Suprapubic skin (tissue), 4 donors: ENCODE measurements around the gene C1QTNF9. TPM values are rescaled to one million over a fixed set of nuclear protein-coding genes. Genes with fewer than 3 reads are reported as not detected.
"Not testable (repeated sequence)": the region's sequence is repeated elsewhere in the genome, so short reads cannot be mapped to it uniquely, and the experiment has no call there.

ENCODE experiments used
- DNase-seq, 2 donors: peaks; one replicate each; pipeline ENCODE4 v3.0.0-alpha.2; 2019; ENCODE audit warnings: low spot score in 2 of 2
- H3K27ac ChIP-seq: fragments of 200-600 bp; sonication (generic); one replicate; pipeline ENCODE4 v1.5.1; 2019
- H3K27me3 ChIP-seq: fragments of 200-600 bp; sonication (generic); one replicate; pipeline ENCODE4 v1.5.1; 2019
- H3K36me3 ChIP-seq: fragments of 200-600 bp; sonication (generic); one replicate; pipeline ENCODE4 v1.5.1; 2019
- H3K4me1 ChIP-seq: fragments of 200-600 bp; sonication (generic); one replicate; pipeline ENCODE4 v1.5.1; 2019
- H3K4me3 ChIP-seq: fragments of 200-600 bp; sonication (generic); one replicate; pipeline ENCODE4 v1.5.1; 2019; ENCODE audit warnings: mild to moderate bottlenecking
- H3K9me3 ChIP-seq: fragments of 200-600 bp; sonication (generic); one replicate; pipeline ENCODE4 v1.5.1; 2019
- EP300 ChIP-seq: sonication (generic); formaldehyde crosslinking; IDR thresholded peaks from one replicate; pipeline ENCODE4 v1.6.1; 2017; ENCODE audit warnings: antibody characterized with exemption
- POLR2A ChIP-seq, 2 donors: fragments of 450-650 bp; IDR thresholded peaks; one replicate each; pipeline ENCODE4 v1.6.1; 2017; ENCODE audit warnings: antibody characterized with exemption in 2 of 2, mild to moderate bottlenecking in 2 of 2, moderate library complexity in 2 of 2
- POLR2AphosphoS5 ChIP-seq, 3 donors: sonication (generic); formaldehyde crosslinking; IDR thresholded peaks; one replicate each; pipeline ENCODE4 v1.6.1; 2017; ENCODE audit warnings: antibody characterized with exemption in 3 of 3
- WGBS: methylation state at CpG from one replicate; pipeline ENCODE4 v1.1.5; 2018; 5-methylcytosine and 5-hydroxymethylcytosine counted together
- total RNA-seq, 4 donors: library from RNA; depleted of rRNA; stranded (reverse); fragments of >200 nt; gene quantifications; one replicate each; pipeline ENCODE4 v1.1.0, GENCODE V29; 2016
- TF ChIP-seq, protein P1 (sequence below), 2 donors: fragments of 200-600 bp in 1 of 2; fragments of 450-650 bp in 1 of 2; sonication (generic) in 1 of 2; IDR thresholded peaks; one replicate each; pipeline ENCODE4 v1.5.1; 2016 to 2019; ENCODE audit warnings: antibody characterized with exemption in 2 of 2, mild to moderate bottlenecking in 1 of 2, moderate library complexity in 1 of 2

Gene C1QTNF9, protein sequence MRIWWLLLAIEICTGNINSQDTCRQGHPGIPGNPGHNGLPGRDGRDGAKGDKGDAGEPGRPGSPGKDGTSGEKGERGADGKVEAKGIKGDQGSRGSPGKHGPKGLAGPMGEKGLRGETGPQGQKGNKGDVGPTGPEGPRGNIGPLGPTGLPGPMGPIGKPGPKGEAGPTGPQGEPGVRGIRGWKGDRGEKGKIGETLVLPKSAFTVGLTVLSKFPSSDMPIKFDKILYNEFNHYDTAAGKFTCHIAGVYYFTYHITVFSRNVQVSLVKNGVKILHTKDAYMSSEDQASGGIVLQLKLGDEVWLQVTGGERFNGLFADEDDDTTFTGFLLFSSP
- total RNA-seq, result under 1 TPM in 2 of 4 donors, not detected in 2; 0.42 to 0.49 TPM

DNA sequence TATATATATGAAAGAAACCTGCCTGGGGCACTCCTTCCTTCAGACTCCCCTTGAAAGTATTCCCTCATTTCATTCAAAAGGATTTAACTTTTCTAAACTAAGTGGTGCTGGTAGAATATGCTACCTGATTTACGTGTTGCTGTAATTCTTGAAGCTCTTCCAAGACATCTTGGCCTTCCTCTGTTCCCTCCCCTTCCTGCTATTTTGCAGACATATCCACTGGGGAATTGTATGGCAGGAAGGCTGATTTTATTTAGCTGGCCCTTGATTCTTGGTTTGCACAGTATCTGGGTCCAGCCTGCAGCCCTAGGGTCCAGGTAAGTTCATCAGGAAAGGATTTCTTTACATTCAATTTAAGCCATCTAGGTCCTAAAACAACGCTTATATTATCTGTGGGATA lies at the start of gene C1QTNF9:
C1QTNF9 (plus strand) TSS at position 281 of the 400 bp plus-strand sequence. CDS start 6,424 bp downstream, outside the sequence.
- H3K36me3 ChIP-seq, result not testable (repeated sequence)

DNA sequence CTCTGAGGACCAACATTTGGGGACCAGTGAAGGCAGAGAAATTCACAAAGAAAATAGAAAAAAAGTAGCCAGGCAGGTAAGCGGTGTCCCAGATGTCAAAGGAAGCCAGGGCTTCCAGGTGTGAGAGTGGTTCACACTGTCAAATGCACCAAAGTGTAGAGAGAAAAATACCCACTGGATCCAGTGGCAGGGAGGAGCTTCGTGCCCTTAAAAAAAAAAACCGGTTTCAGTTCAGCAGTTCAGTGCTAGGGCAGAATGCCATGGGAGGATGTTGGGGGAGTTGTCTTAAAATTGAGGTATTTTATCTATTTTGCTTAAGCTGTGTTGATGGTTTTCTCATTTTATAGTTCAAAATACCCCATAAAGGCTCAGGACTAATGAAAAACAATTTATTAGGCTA lies 47.8 kb upstream of the C1QTNF9 start:
- no peak for DNase-seq
- H3K27me3 ChIP-seq, result no peaks in the 10 kb centered on the region
- no peak overlapping the region for H3K27ac ChIP-seq
- TF ChIP-seq POLR2AphosphoS5 (IDR thresholded peaks at IDR 0.05), result no peak
- TF ChIP-seq POLR2A (IDR thresholded peaks at IDR 0.05), result no peak
- TF ChIP-seq EP300, result no peak
- TF ChIP-seq, protein P1, sequence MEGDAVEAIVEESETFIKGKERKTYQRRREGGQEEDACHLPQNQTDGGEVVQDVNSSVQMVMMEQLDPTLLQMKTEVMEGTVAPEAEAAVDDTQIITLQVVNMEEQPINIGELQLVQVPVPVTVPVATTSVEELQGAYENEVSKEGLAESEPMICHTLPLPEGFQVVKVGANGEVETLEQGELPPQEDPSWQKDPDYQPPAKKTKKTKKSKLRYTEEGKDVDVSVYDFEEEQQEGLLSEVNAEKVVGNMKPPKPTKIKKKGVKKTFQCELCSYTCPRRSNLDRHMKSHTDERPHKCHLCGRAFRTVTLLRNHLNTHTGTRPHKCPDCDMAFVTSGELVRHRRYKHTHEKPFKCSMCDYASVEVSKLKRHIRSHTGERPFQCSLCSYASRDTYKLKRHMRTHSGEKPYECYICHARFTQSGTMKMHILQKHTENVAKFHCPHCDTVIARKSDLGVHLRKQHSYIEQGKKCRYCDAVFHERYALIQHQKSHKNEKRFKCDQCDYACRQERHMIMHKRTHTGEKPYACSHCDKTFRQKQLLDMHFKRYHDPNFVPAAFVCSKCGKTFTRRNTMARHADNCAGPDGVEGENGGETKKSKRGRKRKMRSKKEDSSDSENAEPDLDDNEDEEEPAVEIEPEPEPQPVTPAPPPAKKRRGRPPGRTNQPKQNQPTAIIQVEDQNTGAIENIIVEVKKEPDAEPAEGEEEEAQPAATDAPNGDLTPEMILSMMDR (IDR thresholded peaks at IDR 0.05), result no peak
- H3K36me3 ChIP-seq, result no peaks in the 10 kb centered on the region
- H3K4me1 ChIP-seq, result peaks cover 5% of the 10 kb centered on the region
- 43% methylated on average over 3 of the region's 3 CpGs for WGBS
- H3K9me3 ChIP-seq, result no peaks in the 10 kb centered on the region
- no peak overlapping the region for H3K4me3 ChIP-seq

More for the DNA sequence above, at the start of gene C1QTNF9:
- not testable (repeated sequence) for DNase-seq, H3K27ac ChIP-seq, H3K27me3 ChIP-seq, H3K9me3 ChIP-seq, H3K4me3 ChIP-seq, H3K4me1 ChIP-seq
- WGBS, result 43% methylated on average over 2 of the region's 2 CpGs

DNA sequence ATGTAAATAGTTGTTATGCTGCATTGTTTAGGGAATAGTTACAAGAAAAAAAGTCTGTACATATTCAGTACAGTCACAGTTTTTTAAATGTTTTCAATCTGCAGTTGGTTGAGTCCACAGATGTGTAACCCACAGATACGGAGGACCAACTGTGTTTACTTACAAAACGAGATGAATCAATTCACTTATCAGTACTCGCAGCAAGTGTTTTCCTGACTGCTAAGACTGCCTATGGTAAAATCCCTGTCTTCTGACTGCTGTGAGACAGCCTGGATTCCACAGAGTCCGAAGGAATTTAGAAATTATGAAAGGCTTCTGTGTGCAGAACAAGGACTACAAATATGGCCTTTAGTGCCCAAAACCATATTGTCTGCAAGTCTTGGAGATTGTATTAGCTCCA lies 45.7 kb upstream of the C1QTNF9 start:
- H3K9me3 ChIP-seq, result no peaks in the 10 kb centered on the region
- DNase-seq, result no peak
- TF ChIP-seq EP300, result no peak
- H3K4me3 ChIP-seq, result no peak overlapping the region
- H3K27ac ChIP-seq, result no peak overlapping the region
- H3K4me1 ChIP-seq, result peaks cover 11% of the 10 kb centered on the region
- no peaks in the 10 kb centered on the region for H3K36me3 ChIP-seq
- 76% methylated on average over 4 of the region's 4 CpGs for WGBS
- no peaks in the 10 kb centered on the region for H3K27me3 ChIP-seq

DNA sequence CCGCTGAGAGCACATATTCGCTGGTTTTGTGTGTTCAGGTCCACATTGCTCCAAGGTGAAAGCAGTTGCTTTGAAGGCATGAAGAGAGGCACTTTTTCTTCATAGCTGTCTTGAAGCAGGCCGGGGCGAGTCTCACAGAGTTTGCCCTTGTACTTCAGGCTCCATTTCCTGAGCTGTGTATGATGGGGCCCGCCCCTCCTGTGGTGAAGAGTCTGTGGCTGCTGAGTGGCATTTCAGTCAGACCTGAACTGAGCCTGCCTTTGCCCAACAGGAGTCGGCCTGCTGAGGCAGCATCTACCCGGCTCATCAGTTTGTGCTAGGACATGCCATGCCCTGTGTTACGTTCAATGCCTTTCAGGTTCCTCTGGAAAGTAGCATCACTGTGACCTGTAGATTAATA lies 44.4 kb upstream of the C1QTNF9 start:
- Histone ChIP-seq H3K27ac (no peak overlapping the region), H3K4me1 (peaks cover 11% of the 10 kb centered on the region), H3K27me3 (no peaks in the 10 kb centered on the region), H3K36me3 (no peaks in the 10 kb centered on the region), H3K4me3 (no peak overlapping the region), H3K9me3 (no peaks in the 10 kb centered on the region)
- no peak for DNase-seq
- TF ChIP-seq POLR2AphosphoS5 (IDR thresholded peaks at IDR 0.05), result no peak
- no peak for TF ChIP-seq POLR2A (IDR thresholded peaks at IDR 0.05)
- 71% methylated on average over 7 of the region's 8 CpGs for WGBS

DNA sequence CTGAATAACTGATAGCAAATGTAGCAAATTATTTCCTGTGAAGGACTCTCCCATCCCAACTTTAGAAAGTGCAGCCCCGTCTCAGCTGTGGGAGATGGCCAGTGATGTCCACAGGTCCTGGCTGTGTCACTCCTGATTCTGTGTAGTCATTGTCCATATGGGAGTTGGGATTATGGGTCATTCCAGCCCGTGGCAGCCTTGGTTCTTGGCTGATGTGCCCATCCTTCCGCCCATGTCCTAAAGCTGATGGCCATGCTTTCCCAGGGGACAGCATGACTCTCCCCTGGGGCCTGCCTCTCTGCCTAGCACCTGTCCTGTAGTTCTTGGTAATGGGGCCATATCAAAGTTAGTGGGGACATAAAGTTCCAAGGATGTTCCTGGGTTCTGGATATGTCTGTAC lies 43.9 kb upstream of the C1QTNF9 start:
- Histone ChIP-seq H3K4me1 (peaks cover 14% of the 10 kb centered on the region), H3K27ac (no peak overlapping the region)

DNA sequence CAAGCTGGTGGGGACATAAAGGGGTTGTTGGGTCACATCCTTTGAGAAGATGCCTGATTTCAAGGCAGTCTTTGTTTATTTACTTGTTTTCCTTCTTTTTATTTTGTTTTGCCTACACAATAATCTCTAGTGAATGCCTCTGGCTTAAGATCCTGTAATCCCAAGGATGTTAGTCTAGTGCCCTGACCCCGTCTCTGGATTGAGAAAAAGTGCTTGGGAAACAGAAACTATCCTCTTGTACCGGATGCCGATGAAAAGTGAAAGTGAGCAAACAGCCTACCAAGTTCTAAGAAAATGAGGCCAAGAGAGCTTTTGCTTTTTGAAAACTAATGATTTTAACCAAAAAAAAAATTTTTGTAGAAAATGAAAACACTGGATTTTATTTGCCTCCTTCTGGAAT lies 42.1 kb upstream of the C1QTNF9 start:
- H3K4me3 ChIP-seq, result peak overlapping the region; percentile 17

More for the DNA sequence above, 43.9 kb upstream of the C1QTNF9 start:
- Histone ChIP-seq H3K4me3 (no peak overlapping the region), H3K36me3 (no peaks in the 10 kb centered on the region), H3K27me3 (no peaks in the 10 kb centered on the region), H3K9me3 (no peaks in the 10 kb centered on the region)
- no peak for DNase-seq
- no CpG with 5 or more reads among the region's 3 CpGs for WGBS
- TF ChIP-seq, protein P1 (IDR thresholded peaks at IDR 0.05), result no peak
- TF ChIP-seq POLR2AphosphoS5 (IDR thresholded peaks at IDR 0.05), result no peak
- TF ChIP-seq EP300, result no peak
- no peak for TF ChIP-seq POLR2A (IDR thresholded peaks at IDR 0.05)

More for the DNA sequence above, 42.1 kb upstream of the C1QTNF9 start:
- WGBS, result 47% methylated on average over 3 of the region's 3 CpGs
- H3K27me3 ChIP-seq, result no peaks in the 10 kb centered on the region
- H3K36me3 ChIP-seq, result no peaks in the 10 kb centered on the region
- H3K27ac ChIP-seq, result peak overlapping the region; percentile 26
- no peaks in the 10 kb centered on the region for H3K9me3 ChIP-seq
- peaks cover 26% of the 10 kb centered on the region for H3K4me1 ChIP-seq
- DNase-seq, result no peak
- no peak for TF ChIP-seq POLR2AphosphoS5 (IDR thresholded peaks at IDR 0.05)
- TF ChIP-seq, protein P1 (IDR thresholded peaks at IDR 0.05), result no peak
- no peak for TF ChIP-seq POLR2A (IDR thresholded peaks at IDR 0.05)
